ENCODE results near the gene TRPV4. TPM values are rescaled to one million over a fixed set of nuclear protein-coding genes. Genes with fewer than 3 reads are reported as not detected.

The TRPV4 gene
- total RNA-seq, 1 donor from 2014 or later: 0.75 TPM

DNA sequence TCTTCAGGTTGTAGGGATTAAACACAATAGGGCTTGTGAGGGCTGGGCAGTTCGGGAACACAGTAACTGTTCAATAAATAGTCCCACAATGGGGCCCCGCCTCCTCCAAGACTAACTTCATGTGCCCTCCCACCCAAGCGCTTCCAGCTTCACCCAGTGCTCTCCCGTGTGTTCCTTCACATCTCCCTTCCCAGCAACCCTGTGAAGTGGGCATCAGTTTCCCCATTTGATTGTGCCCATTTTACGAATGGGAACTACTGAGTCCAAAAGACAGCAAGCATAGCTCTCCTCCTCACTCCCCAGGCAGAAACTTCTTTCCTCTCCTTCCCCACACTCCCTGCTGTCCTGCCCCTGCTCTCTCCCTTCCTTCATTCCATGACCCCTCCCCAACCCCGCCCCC lies 6.2 kb upstream of the TRPV4 start:
- no peaks in the 10 kb centered on the region for H3K9me3 ChIP-seq (ENCODE audit: insufficient read depth, low read depth, low read length)
- no peak for FAIRE-seq
- no peaks in the 10 kb centered on the region for H3K36me3 Mint-ChIP-seq (ENCODE audit: low read depth, unreplicated experiment)

DNA sequence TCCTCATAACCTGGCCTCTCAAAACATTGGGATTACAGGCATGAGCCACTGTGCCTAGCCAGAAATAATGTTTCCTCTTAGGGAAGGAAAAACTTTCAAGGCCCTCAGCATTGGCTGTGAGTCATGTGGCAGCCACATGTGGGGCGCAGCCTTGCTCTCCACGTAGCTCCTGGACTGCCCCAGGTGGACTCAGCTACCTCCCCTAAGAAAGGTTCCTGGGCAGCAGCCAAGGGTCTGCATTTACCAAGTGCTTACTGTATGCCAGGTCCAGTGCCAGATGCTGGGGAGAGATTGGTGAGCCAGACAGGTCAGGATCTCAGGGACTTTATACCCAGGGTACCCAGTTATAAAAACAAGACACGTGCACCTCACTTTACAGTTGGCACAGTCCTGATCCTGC lies 3.7 kb upstream of the TRPV4 start:
- H3K36me3 Mint-ChIP-seq (ENCODE audit: low read depth, unreplicated experiment): no peaks in the 10 kb centered on the region
- peak; percentile 29 for DNase-seq (ENCODE audit: low read depth)
- no peaks in the 10 kb centered on the region for H3K4me1 Mint-ChIP-seq (ENCODE audit: low read depth, unreplicated experiment)
- no peak for FAIRE-seq
- Histone ChIP-seq H3K9ac (ENCODE audit: low read length) (no peak overlapping the region), H3K79me2 (ENCODE audit: insufficient read depth, low read length) (no peaks in the 10 kb centered on the region), H3K27me3 (ENCODE audit: insufficient read depth, low read length) (no peaks in the 10 kb centered on the region), H4K20me1 (ENCODE audit: insufficient read depth, low read length) (no peaks in the 10 kb centered on the region), H3K4me1 (ENCODE audit: insufficient read depth, low read length) (no peaks in the 10 kb centered on the region), H3K27ac (ENCODE audit: low read depth, low read length) (no peak overlapping the region), H3K9me3 (ENCODE audit: insufficient read depth, low read depth, low read length) (no peaks in the 10 kb centered on the region), H3K4me2 (ENCODE audit: low read length) (no peak overlapping the region), H3K36me3 (ENCODE audit: insufficient read depth, low read length) (no peaks in the 10 kb centered on the region), H2AFZ (ENCODE audit: low read depth, low read length) (no peak overlapping the region), H3K4me3 (ENCODE audit: insufficient read depth, low read depth, low read length) (no peak overlapping the region)
- no peaks in the 10 kb centered on the region for H3K9me3 Mint-ChIP-seq (ENCODE audit: unreplicated experiment)
- no peak overlapping the region for H3K4me3 Mint-ChIP-seq (ENCODE audit: unreplicated experiment)
- TF ChIP-seq, protein P1, sequence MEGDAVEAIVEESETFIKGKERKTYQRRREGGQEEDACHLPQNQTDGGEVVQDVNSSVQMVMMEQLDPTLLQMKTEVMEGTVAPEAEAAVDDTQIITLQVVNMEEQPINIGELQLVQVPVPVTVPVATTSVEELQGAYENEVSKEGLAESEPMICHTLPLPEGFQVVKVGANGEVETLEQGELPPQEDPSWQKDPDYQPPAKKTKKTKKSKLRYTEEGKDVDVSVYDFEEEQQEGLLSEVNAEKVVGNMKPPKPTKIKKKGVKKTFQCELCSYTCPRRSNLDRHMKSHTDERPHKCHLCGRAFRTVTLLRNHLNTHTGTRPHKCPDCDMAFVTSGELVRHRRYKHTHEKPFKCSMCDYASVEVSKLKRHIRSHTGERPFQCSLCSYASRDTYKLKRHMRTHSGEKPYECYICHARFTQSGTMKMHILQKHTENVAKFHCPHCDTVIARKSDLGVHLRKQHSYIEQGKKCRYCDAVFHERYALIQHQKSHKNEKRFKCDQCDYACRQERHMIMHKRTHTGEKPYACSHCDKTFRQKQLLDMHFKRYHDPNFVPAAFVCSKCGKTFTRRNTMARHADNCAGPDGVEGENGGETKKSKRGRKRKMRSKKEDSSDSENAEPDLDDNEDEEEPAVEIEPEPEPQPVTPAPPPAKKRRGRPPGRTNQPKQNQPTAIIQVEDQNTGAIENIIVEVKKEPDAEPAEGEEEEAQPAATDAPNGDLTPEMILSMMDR (IDR thresholded peaks at IDR 0.05; ENCODE audit: insufficient read depth, low read depth, low read length): no peak
- TF ChIP-seq EZH2 (IDR thresholded peaks at IDR 0.05; ENCODE audit: insufficient read depth, low read length): no peak
- H3K27ac Mint-ChIP-seq (ENCODE audit: unreplicated experiment): no peak overlapping the region
- peaks cover 15% of the 10 kb centered on the region for H3K27me3 Mint-ChIP-seq (ENCODE audit: low read depth, unreplicated experiment)

More for the DNA sequence above, 6.2 kb upstream of the TRPV4 start:
- no peaks in the 10 kb centered on the region for H3K4me1 ChIP-seq (ENCODE audit: insufficient read depth, low read length)
- Mint-ChIP-seq H3K4me3 (ENCODE audit: unreplicated experiment) (no peak overlapping the region), H3K4me1 (ENCODE audit: low read depth, unreplicated experiment) (no peaks in the 10 kb centered on the region), H3K9me3 (ENCODE audit: unreplicated experiment) (no peaks in the 10 kb centered on the region), H3K27me3 (ENCODE audit: low read depth, unreplicated experiment) (peaks cover 12% of the 10 kb centered on the region), H3K27ac (ENCODE audit: unreplicated experiment) (no peak overlapping the region)
- DNase-seq (ENCODE audit: low read depth): no peak
- H2AFZ ChIP-seq (ENCODE audit: low read depth, low read length): no peak overlapping the region
- H3K79me2 ChIP-seq (ENCODE audit: insufficient read depth, low read length): no peaks in the 10 kb centered on the region
- no peaks in the 10 kb centered on the region for H4K20me1 ChIP-seq (ENCODE audit: insufficient read depth, low read length)
- no peak overlapping the region for H3K4me3 ChIP-seq (ENCODE audit: insufficient read depth, low read depth, low read length)
- no peak overlapping the region for H3K27ac ChIP-seq (ENCODE audit: low read depth, low read length)
- H3K36me3 ChIP-seq (ENCODE audit: insufficient read depth, low read length): no peaks in the 10 kb centered on the region
- no peaks in the 10 kb centered on the region for H3K27me3 ChIP-seq (ENCODE audit: insufficient read depth, low read length)
- no peak for TF ChIP-seq EZH2 (IDR thresholded peaks at IDR 0.05; ENCODE audit: insufficient read depth, low read length)
- TF ChIP-seq, protein P1 (IDR thresholded peaks at IDR 0.05; ENCODE audit: insufficient read depth, low read depth, low read length): no peak
- no peak overlapping the region for H3K4me2 ChIP-seq (ENCODE audit: low read length)
- H3K9ac ChIP-seq (ENCODE audit: low read length): no peak overlapping the region

DNA sequence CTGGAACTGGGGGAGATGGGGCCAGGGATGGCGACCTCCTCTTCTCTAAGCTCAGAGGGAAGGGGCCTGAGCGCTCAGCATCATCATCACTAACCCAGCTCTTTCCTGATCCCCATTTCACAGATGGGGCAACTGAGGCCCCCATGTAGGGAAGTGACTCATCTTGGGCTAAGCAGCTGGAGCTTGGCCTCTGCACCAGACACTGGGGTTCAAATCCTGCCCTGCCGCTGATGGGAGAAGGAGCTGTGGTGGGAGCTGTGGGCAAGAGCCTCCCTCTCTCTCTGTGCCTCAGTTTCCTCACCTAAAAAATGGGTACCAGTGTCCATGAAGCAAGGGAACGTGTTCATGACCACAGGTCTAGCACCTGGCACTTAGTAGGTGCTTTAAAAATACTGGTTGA lies 2.6 kb upstream of the TRPV4 start:
- H3K27ac Mint-ChIP-seq (ENCODE audit: unreplicated experiment): no peak overlapping the region
- Histone ChIP-seq H3K4me2 (ENCODE audit: low read length) (no peak overlapping the region), H4K20me1 (ENCODE audit: insufficient read depth, low read length) (peaks cover 5% of the 10 kb centered on the region), H3K4me1 (ENCODE audit: insufficient read depth, low read length) (no peaks in the 10 kb centered on the region), H3K27me3 (ENCODE audit: insufficient read depth, low read length) (peaks cover 2% of the 10 kb centered on the region), H3K79me2 (ENCODE audit: insufficient read depth, low read length) (no peaks in the 10 kb centered on the region), H3K4me3 (ENCODE audit: insufficient read depth, low read depth, low read length) (no peak overlapping the region), H3K9ac (ENCODE audit: low read length) (no peak overlapping the region), H3K9me3 (ENCODE audit: insufficient read depth, low read depth, low read length) (no peaks in the 10 kb centered on the region), H2AFZ (ENCODE audit: low read depth, low read length) (no peak overlapping the region), H3K36me3 (ENCODE audit: insufficient read depth, low read length) (no peaks in the 10 kb centered on the region), H3K27ac (ENCODE audit: low read depth, low read length) (no peak overlapping the region)
- FAIRE-seq (no peak), DNase-seq (ENCODE audit: low read depth) (no peak)
- no peak overlapping the region for H3K4me3 Mint-ChIP-seq (ENCODE audit: unreplicated experiment)
- peaks cover 18% of the 10 kb centered on the region for H3K27me3 Mint-ChIP-seq (ENCODE audit: low read depth, unreplicated experiment)
- H3K4me1 Mint-ChIP-seq (ENCODE audit: low read depth, unreplicated experiment): no peaks in the 10 kb centered on the region
- no peaks in the 10 kb centered on the region for H3K36me3 Mint-ChIP-seq (ENCODE audit: low read depth, unreplicated experiment)
- no peak for TF ChIP-seq EZH2 (IDR thresholded peaks at IDR 0.05; ENCODE audit: insufficient read depth, low read length)
- TF ChIP-seq, protein P1 (IDR thresholded peaks at IDR 0.05; ENCODE audit: insufficient read depth, low read depth, low read length): no peak
- no peaks in the 10 kb centered on the region for H3K9me3 Mint-ChIP-seq (ENCODE audit: unreplicated experiment)

All from astrocyte (in vitro differentiated cells and primary cell).